CD4-positive, alpha-beta T cell (primary cell): ENCODE results near the gene TMEM94. TPM values are rescaled to one million over a fixed set of nuclear protein-coding genes. Genes with fewer than 3 reads are reported as not detected.
A peak's percentile ranks its signal among the peaks of the same experiment; 100 is the strongest.

Experiments
- ATAC-seq: fragments of 200-7000 bp; cut with Tn5 transposase; one replicate; pipeline ENCODE4 v1.10.0; 2022; ENCODE audit warnings: mild to moderate bottlenecking; ENCODE audit not compliant: poor library complexity
- CTCF ChIA-PET: fragments of 350-600 bp; sonication (Branson Sonifier 250); formaldehyde crosslinking; loops from one replicate; lab custom pipeline; 2021; ENCODE audit warnings: antibody characterized with exemption, inconsistent platforms; lab: Charles Lee
- POLR2A ChIA-PET: fragments of 350-600 bp; sonication (Branson Sonifier 250); formaldehyde crosslinking; loops from one replicate; lab custom pipeline; 2021; ENCODE audit warnings: antibody characterized with exemption, inconsistent platforms; lab: Charles Lee
- DNase-seq, 14 experiments: peaks; one replicate each; pipeline ENCODE4 v3.0.0-alpha.2; 2013 to 2020; ENCODE audit warnings: mixed read lengths in 2 of 14
- H3K27ac ChIP-seq, 2 donors: one replicate each; pipeline versions ENCODE4 v1.5.1 to v1.7.0; 2013; ENCODE audit warnings: low read length in 2 of 2, low read depth in 1 of 2, mild to moderate bottlenecking in 1 of 2
- H3K27me3 ChIP-seq, 2 experiments: 1 replicate in 1 of 2; 2 replicates in 1 of 2; pipeline versions ENCODE4 v1.6.1 to v1.7.0; 2013; ENCODE audit warnings: low read length in 2 of 2, control low read depth in 1 of 2, mild to moderate bottlenecking in 1 of 2, moderate library complexity in 1 of 2; ENCODE audit not compliant: insufficient read depth in 2 of 2, control insufficient read depth in 1 of 2
- H3K36me3 ChIP-seq: one replicate; pipeline ENCODE4 v1.6.1; 2013; ENCODE audit warnings: low read length, control low read depth; ENCODE audit not compliant: insufficient read depth
- H3K4me1 ChIP-seq: one replicate; pipeline ENCODE4 v1.6.1; 2013; ENCODE audit warnings: low read length, control low read depth; ENCODE audit not compliant: insufficient read depth
- H3K4me3 ChIP-seq: one replicate; pipeline ENCODE4 v1.5.1; 2013; ENCODE audit warnings: mild to moderate bottlenecking, low read length, moderate library complexity
- H3K9me3 ChIP-seq, 2 experiments: 1 replicate in 1 of 2; 2 replicates in 1 of 2; pipeline versions ENCODE4 v1.6.1 to v1.7.0; 2013; ENCODE audit warnings: low read length in 2 of 2, mild to moderate bottlenecking in 2 of 2, control low read depth in 1 of 2, moderate library complexity in 1 of 2; ENCODE audit not compliant: control insufficient read depth in 1 of 2, insufficient read depth in 1 of 2
- H3K27ac Mint-ChIP-seq: one replicate; pipeline ENCODE4 v1.8.0; 2020; ENCODE audit warnings: mixed read lengths
- H3K27me3 Mint-ChIP-seq: one replicate; pipeline ENCODE4 v1.8.0; 2021; ENCODE audit warnings: mixed read lengths
- H3K36me3 Mint-ChIP-seq: one replicate; pipeline ENCODE4 v1.8.0; 2021; ENCODE audit warnings: low read depth, mixed read lengths
- H3K4me1 Mint-ChIP-seq: one replicate; pipeline ENCODE4 v1.8.0; 2021; ENCODE audit warnings: low read depth, mixed read lengths
- H3K4me3 Mint-ChIP-seq: one replicate; pipeline ENCODE4 v1.8.0; 2020; ENCODE audit warnings: mild to moderate bottlenecking, mixed read lengths
- H3K9me3 Mint-ChIP-seq: one replicate; pipeline ENCODE4 v1.8.0; 2020; ENCODE audit warnings: mixed read lengths
- intact Hi-C, 2 experiments: fragments of 100-400 bp; cut with DNase I in 1 of 2; cut with micrococcal nuclease in 1 of 2; formaldehyde crosslinking; loops; one replicate each; pipeline versions ENCODE4 v1.15.1 to v1.9.0; 2023 to 2025; cut with DNase I, micrococcal nuclease
- total RNA-seq, 174 experiments: library from RNA in 2 of 174; stranded (reverse) in 2 of 174; gene quantifications; one replicate each; pipeline ENCODE4 v1.2.3 and lab custom pipeline; 2021 to 2026
- TF ChIP-seq, protein P1 (sequence below): fragments of 200-600 bp; IDR thresholded peaks from one replicate; pipeline ENCODE4 v1.8.0; 2022; ENCODE audit warnings: antibody characterized with exemption, mild to moderate bottlenecking

Gene TMEM94
- total RNA-seq, 2 experiments from 2014 or later = 52.8 to 57.3 TPM

DNA sequence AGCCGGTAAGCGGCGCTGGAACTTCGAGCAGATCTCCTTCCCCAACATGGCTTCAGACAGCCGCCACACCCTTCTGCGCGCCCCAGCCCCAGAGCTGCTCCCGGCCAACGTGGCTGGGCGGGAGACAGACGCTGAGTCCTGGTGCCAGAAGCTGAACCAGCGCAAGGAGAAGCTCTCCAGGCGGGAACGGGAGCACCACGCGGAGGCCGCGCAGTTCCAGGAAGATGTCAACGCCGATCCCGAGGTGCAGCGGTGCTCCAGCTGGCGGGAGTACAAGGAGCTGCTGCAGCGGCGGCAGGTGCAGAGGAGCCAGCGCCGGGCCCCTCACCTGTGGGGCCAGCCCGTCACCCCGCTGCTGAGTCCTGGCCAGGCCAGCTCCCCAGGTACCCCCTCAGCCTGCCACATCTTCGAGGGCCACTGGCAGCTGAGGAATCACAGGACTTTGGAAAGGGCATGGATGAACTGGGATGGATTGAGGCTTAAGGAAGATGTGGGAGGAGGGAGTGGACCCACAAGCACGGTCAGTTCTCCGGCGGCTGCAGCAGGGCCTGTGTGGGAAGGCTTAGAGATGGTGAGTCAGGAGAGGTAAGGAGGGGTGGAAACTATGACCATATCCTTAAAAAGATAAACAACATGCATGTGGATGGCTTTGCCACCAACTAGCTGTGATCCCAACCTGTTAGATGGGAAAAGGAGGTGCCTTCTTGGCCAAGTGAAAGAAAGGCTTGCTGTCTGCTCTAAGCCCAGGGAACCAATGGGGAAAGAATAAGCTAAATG is 65.7 kb downstream of the TMEM94 start:
- Mint-ChIP-seq H3K4me3 (peak overlapping the region; percentile 65), H3K36me3 (peaks cover 53% of the 10 kb centered on the region), H3K27ac (no peak overlapping the region), H3K27me3 (no peaks in the 10 kb centered on the region), H3K4me1 (peaks cover 48% of the 10 kb centered on the region), H3K9me3 (no peaks in the 10 kb centered on the region)
- TF ChIP-seq, protein P1, sequence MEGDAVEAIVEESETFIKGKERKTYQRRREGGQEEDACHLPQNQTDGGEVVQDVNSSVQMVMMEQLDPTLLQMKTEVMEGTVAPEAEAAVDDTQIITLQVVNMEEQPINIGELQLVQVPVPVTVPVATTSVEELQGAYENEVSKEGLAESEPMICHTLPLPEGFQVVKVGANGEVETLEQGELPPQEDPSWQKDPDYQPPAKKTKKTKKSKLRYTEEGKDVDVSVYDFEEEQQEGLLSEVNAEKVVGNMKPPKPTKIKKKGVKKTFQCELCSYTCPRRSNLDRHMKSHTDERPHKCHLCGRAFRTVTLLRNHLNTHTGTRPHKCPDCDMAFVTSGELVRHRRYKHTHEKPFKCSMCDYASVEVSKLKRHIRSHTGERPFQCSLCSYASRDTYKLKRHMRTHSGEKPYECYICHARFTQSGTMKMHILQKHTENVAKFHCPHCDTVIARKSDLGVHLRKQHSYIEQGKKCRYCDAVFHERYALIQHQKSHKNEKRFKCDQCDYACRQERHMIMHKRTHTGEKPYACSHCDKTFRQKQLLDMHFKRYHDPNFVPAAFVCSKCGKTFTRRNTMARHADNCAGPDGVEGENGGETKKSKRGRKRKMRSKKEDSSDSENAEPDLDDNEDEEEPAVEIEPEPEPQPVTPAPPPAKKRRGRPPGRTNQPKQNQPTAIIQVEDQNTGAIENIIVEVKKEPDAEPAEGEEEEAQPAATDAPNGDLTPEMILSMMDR = no peak
- H3K36me3 ChIP-seq = peaks cover 45% of the 10 kb centered on the region
- ChIA-PET CTCF (no interaction called here), POLR2A (no interaction called here)
- intact Hi-C loops = loop anchor here in 1 of 2 experiments (2.0 to 10.0 kb wide), 2 partner anchors 261 to 333 kb away; partner anchors contain the start of genes GGA3, MRPS7 and WBP2
- ATAC-seq (no peak), DNase-seq (no peak)
- H3K27me3 ChIP-seq = no peaks in the 10 kb centered on the region
- H3K4me3 ChIP-seq = no peak overlapping the region
- H3K4me1 ChIP-seq = peaks cover 48% of the 10 kb centered on the region
- no peak overlapping the region for H3K27ac ChIP-seq
- no peaks in the 10 kb centered on the region for H3K9me3 ChIP-seq

DNA sequence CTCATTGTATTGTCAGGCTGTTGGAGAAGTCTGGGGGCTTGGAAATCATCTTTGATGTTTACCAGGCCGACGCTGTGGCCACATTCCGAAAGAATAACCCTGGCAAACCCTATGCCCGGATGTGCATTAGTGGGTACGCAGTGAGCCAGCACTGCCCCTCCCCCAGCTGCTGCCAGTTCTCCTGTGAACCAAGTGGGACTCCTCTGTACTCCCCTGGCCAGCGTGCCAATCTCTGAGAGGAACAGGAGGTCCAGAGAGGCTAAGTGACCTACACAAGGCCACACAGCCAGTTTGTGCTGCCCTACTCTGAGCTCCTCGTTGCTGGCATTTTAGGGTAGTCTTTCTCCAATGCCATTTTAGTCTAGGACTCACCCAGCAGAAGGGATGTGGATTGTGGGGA is 67.2 kb downstream of the TMEM94 start:
- peaks cover 41% of the 10 kb centered on the region for H3K36me3 Mint-ChIP-seq
- ChIA-PET CTCF (no interaction called here), POLR2A (no interaction called here)
- Histone ChIP-seq H3K9me3 (no peaks in the 10 kb centered on the region), H3K27me3 (no peaks in the 10 kb centered on the region), H3K27ac (no peak overlapping the region), H3K36me3 (peaks cover 45% of the 10 kb centered on the region), H3K4me3 (no peak overlapping the region), H3K4me1 (peaks cover 36% of the 10 kb centered on the region)
- TF ChIP-seq, protein P1 = no peak
- no peak for ATAC-seq
- no peaks in the 10 kb centered on the region for H3K9me3 Mint-ChIP-seq
- H3K4me3 Mint-ChIP-seq = peak overlapping the region; percentile 65
- no peak overlapping the region for H3K27ac Mint-ChIP-seq
- intact Hi-C loops = loop anchor here in 1 of 2 experiments (2.0 to 10.0 kb wide), 3 partner anchors 65 to 331 kb away; partner anchors contain the start of genes GGA3, MRPS7 and WBP2
- H3K27me3 Mint-ChIP-seq = no peaks in the 10 kb centered on the region
- peaks cover 34% of the 10 kb centered on the region for H3K4me1 Mint-ChIP-seq
- DNase-seq = no peak

DNA sequence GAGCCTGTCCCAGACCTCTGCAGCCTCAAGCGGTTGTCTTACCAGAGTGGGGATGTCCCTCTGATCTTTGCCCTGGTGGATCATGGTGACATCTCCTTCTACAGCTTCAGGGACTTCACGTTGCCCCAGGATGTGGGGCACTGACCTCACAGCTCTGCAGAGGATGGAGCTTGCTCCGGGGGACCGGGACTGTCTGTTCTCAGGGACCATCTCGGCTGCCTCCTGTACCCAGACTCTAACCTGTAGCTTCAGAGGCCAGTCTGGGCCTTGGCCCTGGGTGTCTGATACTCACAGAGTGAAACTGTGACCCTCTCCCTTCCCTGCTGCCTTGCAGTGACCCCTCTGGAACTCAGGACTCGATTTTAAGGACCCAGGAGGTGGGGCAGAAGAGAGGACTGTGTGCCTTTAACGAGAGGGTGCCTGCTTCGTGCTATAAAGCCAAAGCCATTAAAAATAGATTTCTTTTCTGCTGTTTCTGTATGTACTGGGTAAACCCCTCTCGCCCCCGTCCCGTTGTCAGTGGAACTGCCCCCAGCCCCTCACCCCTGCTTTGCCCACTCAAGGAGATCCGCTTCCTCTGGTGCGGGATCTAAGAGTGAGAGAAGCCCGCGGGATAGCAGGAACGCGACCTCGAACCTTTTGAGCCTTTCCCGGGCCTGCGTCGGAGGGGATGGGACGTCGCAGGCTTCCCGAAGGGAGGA is 68.0 kb downstream of the TMEM94 start:
- ATAC-seq (no peak), DNase-seq (no peak)
- TF ChIP-seq, protein P1 = no peak
- Mint-ChIP-seq H3K4me1 (peaks cover 27% of the 10 kb centered on the region), H3K27me3 (no peaks in the 10 kb centered on the region), H3K27ac (no peak overlapping the region), H3K9me3 (no peaks in the 10 kb centered on the region), H3K4me3 (peak overlapping the region; percentile 74), H3K36me3 (peaks cover 35% of the 10 kb centered on the region)
- Histone ChIP-seq H3K27me3 (no peaks in the 10 kb centered on the region), H3K36me3 (peaks cover 38% of the 10 kb centered on the region), H3K4me1 (peaks cover 28% of the 10 kb centered on the region), H3K9me3 (no peaks in the 10 kb centered on the region), H3K4me3 (peak overlapping the region; percentile 64), H3K27ac (no peak overlapping the region)
- intact Hi-C loops = loop anchor here in 1 of 2 experiments (2.0 to 10.0 kb wide), 2 partner anchors 64 to 330 kb away; partner anchors contain the start of gene WBP2
- ChIA-PET CTCF (interaction anchor here (0.6 to 1.8 kb wide), 3 partner anchors 8 to 216 kb away, joined by 3 to 26 read pairs (median 6); partner anchors contain the start of genes CASKIN2 and TSEN54), POLR2A (interaction anchor here (0.6 to 3.3 kb wide), 7 partner anchors 7 to 342 kb away, joined by 3 to 57 read pairs (median 5); partner anchors contain the start of genes MIF4GD, SUMO2, TMEM94 and TSEN54)
